Activated CD4-positive, alpha-beta T cell treated with anti-CD3 and anti-CD28 coated beads, Interleukin-2, amount 50 U/mL, for 4 hours (primary cell): Measurements from ENCODE around the gene MPZL3.

Experiments
- DNase-seq, 2 experiments: peaks; one replicate each; pipeline ENCODE4 v3.0.0-alpha.2; 2020

Gene MPZL3

DNA sequence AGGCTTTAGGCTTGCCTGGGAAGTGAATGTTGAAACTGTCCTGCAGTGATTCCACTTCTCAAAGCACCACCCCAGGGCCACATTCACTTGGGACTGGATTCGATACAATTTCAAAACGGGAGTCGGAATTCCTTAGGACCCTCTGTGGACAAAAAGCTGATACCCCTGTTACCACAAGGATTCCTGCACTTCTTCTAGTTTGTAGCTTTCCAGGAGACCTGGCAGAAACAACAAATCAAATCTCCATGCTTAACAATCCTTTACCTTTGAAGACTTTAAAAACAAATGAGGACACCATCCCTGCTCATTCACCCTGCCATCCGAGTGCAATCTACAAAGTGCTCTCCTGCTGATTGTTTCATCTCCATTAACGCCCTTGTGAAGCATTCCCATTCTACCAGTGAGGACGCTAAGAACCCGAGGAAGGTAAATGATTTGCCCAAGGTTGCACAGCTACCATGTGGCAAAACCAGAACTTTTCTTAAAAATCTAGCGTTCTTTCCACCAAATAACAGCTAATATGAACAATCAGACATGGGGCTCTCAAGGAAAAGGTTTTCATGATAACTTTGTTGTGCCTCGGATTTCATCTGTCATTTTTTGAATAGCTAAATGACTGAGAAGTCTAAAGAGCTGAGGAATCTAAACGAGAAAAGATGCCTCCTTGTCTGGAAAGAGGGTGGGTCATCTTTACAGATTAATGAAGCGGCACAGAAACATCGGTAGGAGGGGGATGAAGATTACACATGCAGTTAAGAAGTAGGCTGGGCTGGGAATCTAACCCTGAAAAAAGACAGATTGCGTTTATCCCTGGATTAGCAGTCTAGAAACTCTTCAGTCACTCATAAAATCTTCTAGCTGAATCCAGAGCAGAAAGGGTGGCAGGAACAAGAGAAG, 12.7 kb upstream of the MPZL3 start:
- no peak for DNase-seq

DNA sequence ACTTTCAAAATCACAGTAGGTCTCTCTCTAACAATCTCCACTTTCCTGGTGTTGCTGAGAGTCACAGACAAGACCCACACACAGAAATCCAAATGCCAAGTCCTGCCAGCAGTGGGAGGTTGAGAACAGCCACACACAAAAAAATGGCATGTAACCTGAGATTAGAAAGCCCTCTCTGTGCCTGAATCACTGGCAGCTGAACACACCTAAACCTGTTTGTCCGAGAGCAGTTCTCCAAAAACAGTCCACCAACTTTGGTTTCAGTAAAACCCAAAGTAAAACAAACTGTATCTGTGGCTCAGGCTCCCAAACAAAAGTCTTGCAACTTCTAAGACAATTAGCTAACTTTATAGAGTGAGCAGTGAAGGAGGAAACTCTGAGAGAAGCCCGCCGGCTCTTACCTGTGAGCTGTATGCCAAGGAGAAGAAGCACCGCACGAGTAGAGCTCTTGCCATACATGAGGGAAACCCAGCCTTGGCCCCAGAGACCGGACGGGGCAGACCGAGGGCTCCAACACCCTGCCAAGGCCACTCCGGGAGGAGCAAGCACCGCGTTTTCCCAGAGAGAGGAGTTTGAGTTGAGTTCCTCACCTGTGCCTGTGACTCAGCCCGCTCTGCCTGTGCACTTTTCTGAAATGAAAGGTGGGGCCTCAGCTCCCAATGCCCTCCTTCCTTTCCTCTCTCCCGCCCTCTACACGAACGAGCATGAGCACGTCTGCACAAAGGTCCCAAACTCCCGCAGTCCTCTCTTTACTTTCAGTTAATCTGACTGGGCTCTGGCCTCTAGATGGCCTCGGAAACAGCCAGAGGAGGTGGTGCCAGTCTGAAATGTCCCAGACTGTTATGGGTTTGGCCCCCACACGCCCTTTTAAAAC, 11.8 kb upstream of the MPZL3 start, which contains the start of gene MPZL2:
MPZL2 (minus strand) TSS at position 603 of the 874 bp plus-strand sequence; CDS start at position 459, 144 bp downstream.
- DNase-seq: peak in 1 of 2 experiments; percentile 21

DNA sequence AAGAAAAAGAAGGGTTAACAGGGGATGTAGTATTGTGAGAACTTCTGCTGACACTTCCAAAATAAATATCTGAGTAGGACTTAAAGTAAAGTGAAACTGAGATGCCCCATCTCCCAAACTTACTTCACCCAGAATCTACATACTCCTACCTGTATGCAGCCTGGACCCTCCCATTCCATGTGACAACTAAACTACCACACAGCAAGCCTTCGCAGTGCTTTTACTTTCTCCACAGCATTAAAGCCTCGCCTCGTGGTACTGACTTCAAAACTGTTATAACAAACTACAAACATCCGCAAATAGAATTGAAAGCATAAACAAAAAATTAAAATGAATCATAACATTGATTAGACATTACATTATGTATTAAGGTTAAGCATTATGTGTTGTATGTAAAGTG, 10.9 kb upstream of the MPZL3 start:
- no peak for DNase-seq

DNA sequence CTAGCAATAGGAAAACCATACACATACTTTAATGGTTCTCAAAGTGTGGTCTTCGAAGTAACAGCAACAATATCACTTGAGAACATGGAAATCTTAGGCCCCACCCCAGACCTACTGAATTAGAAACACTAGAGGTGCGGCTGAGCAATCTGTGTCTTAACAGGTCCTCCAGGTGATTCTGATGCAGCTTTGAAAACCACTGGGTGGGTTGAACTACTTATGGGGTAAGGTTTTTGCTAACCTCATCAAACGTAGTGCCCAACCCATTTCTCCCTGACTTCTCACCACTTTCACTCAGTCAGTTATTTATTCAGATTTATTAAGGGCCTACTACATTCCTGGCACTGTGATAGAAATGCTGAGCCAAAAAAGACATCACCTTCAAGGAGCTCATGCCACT, 8.2 kb upstream of the MPZL3 start:
- DNase-seq: no peak

DNA sequence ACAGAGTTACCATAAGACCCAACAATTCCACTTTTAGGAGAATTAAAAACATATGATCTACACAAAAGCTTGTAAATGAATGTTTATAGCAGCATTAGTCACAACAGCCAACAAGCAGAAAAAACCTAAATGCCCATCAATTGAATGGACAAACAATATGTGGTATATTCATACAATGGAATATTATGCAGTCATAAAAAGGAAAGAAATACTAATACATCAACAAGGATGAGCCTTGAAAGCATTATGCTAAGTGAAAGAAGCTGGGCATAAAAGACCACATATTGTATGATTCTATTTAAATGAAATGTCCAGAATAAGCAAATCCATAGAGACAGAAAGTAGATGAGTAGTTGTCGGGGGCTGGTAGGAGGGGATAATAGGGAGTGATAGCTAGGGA, 7.0 kb upstream of the MPZL3 start:
- no peak for DNase-seq

DNA sequence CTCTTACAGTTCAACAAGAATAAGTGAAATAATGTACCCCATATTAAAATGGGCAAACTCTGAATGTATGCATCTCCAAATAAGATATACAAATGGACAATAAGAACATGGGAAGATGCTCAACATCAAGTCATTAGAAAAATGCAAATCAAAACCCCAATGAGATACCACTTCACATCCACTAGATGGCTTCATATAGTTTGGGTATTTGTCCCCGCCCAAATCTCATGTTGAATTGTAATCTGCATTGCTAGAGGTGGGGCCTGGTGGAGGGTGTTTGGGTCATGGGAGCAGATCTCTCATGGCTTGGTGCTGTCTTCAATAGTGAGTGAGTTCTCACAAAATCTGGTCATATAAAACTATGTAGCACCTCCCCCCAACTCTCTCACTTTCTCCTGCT, 6.2 kb upstream of the MPZL3 start:
- DNase-seq: no peak

DNA sequence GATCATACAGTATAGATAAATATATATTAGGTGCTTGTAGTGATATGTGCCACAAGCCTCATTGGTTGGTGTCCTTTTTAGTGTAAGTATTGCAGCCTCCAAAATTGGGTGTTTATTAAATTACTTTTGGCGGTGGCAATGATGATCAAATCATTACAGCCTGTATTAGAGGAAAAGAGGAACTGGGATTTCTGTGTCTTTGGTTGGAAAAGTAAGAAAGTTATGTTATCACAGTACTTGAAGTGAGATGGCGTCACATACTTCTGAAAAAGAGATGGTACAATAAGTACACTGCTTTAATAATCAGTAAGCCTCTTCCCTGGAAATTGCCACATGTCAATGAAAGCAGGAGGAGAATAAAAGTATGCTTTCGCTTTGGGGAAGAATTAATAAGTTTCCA, 523 bp upstream of the MPZL3 start:
- DNase-seq: no peak

DNA sequence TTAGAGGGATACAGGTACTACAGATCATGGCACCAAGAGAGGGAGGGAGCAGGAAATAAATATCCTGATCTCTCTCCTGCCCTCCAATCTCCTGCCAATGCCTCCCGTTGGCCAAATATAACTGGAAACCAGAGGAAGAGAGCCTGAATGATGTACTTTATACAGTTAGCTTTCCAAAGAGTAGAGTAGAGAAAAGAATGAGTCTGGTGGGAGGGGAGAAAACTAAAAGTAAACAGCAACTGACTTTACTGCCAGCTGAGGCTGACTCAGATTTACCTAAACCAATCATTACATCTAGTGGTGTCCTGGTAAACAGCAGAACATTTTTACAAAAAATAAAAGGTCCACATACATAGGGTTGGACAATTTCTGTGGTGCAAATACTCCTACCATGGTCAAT, 5.1 kb downstream of the MPZL3 start:
- DNase-seq: no peak

DNA sequence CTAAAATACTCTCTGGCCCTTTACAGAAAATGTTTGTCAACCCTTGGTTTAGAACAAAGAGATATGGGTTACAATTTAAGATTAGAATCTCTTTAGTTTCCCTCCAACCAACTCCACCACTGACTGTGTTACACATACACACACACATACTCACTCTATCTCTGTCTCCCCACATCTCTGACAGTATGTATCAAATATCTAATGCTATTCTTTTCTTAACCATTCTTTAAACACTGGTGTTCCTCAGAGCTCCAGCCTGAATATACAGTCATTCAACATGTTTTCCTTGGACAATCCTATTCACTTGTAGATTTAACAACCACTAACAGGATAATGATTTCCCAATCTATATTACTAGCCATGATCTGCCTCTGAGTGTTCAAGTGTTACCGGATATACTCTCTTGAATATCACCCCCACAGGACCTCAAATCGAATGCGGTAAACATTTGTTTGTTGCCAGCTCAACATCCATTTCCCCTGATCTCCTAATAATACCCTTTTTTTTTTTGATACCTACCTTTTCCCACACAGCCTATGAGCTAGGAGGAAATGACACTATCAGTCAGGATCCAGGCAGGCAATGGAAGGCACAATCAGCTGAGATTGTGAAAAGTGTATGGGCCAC, 6.1 kb downstream of the MPZL3 start:
- no peak for DNase-seq

DNA sequence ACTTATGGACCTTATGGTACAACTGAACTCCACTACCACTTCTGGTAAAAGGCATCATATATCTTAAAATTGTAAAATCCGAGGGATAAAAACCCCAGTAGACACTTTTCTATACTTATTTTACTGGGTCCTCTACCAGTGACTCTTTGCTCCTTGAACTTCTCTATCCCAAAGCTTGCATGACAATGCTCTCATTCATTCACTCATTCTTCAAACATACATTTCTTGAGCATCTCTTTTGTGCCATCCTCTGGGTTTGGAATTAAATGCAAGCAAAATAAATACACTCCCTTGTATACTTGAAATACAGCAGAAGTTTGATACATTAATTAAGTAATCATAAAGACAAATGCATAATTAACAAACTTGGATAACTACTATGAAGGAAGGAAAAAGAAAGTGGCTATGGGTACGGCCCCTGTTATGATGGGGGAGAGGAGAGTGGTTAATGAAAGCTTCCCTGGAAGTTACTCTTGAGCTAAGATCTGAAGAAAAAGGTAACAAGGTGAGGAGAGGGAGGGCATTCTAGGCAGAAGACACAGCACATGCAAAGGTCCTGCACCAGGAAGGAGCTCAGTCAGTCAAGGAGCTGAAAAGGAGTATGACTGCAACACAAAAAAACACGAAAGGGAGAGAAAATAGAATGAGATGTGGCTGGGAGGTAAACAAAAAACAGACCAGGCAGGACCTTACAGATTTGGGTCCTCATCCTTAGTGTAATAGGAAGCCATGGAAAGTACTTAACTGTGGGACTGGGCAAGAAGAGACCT, 8.0 kb downstream of the MPZL3 start:
- no peak for DNase-seq

DNA sequence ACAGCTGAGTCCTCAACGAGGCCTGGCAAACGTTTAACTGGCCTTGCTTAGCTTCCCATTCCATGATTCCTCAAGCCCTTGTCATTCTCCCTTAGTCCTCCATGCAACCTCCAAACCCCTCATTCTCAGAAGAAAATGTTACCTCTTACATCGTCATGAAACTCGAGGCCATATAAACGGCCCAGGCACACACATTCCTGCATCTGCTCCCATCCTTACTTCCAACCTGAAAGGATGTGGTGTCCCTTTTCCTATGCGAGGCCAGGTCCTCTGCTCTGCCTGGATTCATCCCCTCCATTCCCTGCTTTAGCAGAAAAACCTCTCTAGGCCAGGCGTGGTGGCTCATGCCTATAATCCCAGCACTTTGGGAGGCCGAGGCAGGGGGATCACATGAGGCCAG, 9.0 kb downstream of the MPZL3 start:
- no peak for DNase-seq

DNA sequence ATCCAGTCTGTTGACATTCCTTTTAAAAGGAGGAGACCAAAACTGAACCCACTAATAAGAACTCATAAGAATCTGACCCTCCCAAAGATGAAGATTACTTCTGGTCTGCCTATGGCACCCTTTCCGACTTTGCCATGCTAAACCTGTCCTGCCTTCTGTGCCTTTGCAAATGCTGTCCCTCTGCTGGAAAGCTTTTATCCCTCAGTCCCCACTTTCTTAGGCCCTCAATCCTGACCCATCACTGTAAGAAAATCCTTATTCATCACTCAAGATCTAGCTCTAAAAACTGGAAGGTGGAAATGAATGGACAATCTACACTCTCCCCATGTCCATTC, 10.4 kb downstream of the MPZL3 start:
- DNase-seq: no peak

DNA sequence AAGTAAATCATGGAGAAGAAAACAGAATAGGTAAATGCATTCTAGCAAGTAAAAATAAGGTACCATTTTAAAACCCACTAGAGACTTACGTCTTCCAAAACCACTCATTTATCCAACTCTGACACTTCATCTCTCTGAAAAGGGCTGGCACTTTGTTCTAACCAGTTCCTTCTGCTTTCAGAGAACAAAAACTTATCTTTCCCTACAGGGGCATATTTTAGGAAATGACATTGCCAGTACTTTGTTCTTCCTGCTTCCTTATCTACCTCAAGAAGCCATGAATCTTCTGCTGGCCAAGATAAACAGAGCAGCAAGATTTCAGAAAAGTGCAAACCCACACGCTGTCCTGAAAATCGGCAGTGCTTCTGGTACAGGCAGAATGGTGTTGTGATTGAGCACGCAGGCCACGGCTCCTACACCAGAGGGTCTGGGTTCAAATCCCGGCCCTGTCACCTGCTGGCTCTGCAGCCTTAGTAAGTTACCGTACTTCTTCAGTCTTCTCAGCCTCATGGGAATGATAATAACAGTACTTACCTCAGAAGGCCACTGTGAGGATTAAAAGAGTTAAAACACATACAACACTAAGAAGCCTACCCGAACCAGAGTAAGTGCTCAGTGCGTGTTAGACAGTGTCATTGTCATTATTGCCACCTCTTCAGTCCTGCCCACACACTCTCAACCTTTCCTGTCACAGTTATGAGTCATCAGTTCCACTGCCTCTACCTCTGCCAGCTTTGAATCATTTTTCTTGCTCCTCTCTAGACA, 11.0 kb downstream of the MPZL3 start:
- DNase-seq: peak; percentile 48 to 49

DNA sequence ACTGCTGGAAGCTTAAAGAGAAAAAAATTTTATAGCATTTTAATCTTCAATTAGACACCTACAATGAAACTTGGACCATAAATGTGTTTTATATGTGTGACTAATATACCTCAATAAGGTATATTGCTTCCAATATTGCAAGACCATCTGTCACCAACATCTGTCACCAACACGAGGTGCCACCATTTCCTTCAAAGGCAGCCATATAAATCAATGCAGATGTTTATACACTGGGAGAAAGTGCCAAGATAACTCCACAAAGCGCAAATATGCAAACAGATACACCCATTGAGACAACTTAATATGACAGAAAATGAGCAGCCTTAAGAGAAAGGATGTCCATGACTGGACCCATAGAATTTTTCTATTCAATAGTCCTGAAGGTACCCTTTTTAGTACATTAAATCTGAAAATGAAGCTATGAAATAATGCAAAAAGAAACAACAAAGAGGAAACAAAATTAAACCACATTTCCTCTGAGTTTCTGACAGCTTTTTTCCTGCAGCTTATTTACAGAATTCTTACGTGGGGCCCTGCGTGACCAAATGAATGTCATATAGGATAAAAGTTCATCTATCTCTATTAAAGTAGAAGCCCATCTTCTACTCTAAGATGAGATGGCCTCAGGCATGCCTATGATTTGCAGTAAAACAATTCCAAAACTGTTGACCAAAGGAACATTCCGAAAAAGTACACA, 12.5 kb downstream of the MPZL3 start:
- no peak for DNase-seq

DNA sequence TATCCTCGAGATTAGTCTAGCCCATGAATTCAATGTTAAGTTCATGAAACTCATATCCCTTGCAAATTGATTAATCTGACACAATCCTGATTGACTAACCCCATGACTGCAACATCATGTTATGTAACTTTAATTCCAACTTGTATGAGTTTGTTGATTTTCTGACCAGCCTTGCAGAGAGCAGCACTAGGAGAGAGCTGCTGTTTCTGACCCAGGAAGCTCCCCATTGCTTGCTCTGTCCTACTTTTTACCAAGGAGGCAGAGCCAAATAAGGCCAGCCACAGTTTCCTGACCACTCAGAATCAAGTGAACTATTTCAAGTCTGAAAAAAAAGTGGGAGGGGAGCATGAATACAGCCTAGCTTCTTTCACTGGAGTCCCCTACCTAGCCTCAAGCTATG, 13.2 kb downstream of the MPZL3 start:
- DNase-seq: no peak

DNA sequence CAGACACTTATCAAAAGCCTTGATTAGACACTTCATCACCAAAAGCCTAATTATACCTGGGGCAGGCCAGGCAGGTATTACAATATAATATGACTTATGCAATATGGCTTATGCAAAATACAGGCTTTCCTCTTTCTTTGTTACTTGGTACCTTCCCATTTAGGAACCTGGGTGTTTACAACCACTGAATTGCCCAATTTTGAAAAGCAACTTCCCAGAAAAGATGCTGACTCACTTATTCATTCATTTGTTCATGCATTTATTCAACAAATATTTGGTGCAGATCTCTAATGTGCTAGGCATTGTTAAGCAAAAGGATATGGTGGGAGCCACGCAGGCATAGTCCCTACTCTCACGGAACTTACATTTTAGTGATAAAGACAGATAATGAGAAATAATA, 13.7 kb downstream of the MPZL3 start:
- no peak for DNase-seq

DNA sequence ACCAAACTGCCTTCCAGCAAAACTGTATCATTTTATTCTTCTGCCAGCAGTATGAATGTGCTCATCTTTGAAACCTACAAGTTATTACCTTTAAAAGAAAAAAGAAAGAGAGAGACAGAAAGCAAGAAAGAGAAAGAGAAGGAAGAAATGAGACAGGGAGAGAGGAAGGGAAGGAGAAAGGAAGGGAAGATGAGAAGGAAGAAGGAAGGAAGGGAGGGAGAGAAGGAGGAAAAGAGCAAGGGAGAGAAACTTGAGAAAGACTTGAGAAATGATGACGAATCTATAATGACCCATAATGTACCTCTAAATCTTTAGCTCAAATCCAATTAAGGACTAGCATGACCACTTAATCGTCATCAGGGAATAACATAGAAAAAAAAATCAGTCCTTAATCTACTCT, 16.0 kb downstream of the MPZL3 start:
- no peak for DNase-seq

DNA sequence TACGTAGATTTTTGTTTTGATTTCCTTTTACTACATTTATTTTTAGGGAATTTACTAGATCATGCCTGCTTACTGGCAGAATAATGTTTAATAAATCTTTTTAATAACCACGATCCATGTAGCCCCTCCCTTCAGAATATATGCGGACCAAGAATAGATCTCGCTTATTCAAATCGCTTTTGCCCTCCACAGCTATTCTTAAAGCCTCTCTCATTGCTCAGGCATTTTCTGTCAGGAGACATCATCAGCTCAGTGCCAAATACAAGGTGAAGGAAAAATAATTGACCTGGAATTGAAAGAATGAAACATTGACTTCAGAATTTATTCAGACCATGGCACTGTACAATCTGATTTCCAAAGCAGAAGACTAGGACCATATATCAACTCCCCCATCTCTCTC, 17.3 kb downstream of the MPZL3 start:
- no peak for DNase-seq

DNA sequence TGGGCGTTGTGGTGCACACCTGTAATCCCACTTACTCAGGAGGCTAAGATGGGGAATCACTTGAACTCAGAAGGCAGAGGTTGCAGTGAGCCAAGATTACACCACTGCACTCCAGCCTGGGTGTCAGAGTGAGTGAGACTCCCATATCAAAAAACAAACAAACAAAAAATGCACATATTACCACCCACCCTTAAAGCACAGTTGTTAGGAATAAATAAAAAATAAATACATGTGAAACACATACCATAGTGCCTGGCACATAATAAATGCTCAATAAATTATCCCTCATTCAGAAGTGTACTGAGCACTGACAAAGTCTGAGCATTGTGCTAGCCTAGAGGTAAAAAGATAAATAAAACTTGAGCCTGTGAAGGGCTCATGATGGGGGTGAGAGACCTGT, 18.3 kb downstream of the MPZL3 start:
- no peak for DNase-seq

DNA sequence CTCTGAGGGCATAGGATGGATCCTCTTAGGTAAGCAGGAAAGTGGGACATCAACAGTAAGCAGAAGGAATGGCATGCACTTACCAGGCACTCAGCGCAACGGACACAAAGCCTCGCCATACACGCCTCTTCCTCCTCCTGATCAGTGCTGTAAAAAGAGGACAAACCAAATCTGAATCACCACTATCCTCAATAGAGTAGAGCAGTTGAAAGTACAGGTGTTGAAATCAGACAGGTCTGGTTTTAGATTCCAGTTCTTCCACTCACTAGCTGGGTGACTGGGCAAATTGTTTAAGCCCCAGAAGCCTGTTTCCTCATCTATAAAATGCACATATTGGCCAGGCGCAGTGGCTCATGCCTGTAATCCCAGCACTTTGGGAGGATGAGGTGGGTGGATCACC, 18.8 kb downstream of the MPZL3 start:
- no peak for DNase-seq

DNA sequence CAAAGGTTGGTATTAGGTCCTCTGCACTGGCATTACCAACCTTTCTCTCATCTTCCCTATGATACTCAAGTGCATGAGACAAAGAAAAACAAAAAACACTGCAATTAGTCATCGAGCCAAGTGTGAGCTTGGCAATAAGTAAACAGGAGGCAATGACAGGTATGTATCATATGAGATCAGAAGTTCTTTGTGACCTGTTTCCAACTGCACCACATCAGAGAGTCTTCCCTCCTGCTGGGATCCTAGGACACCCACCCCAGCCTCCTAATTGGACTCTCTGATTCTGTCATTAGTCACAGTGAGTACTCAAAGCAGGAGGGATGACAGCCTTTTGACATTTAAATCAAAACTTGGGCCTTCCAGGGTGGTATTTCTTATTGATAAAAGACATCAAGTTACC, 19.5 kb downstream of the MPZL3 start:
- DNase-seq: peak in 1 of 2 experiments; percentile 53
